Naive thymus-derived CD8-positive, alpha-beta T cell (primary cell): ENCODE data around the gene ENPP7. TPM values are rescaled to one million over a fixed set of nuclear protein-coding genes. Genes with fewer than 3 reads are reported as not detected.

Source experiments
- ATAC-seq, 2 donors: fragments of 150-1000 bp; cut with Tn5 transposase in 1 of 2; sonication (Bioruptor Pico), chemical (Tn5 transposase) in 1 of 2; 1 replicate in 1 of 2; 2 replicates in 1 of 2; pipeline ENCODE4 v1.10.0; 2021; ENCODE audit warnings: mild to moderate bottlenecking in 2 of 2, moderate library complexity in 2 of 2
- POLR2A ChIA-PET: fragments of 350-600 bp; sonication (Branson Sonifier 250); formaldehyde crosslinking; loops from one replicate; lab custom pipeline; 2021; ENCODE audit warnings: antibody characterized with exemption; lab: Charles Lee
- DNase-seq, 10 donors: peaks; one replicate each; pipeline versions ENCODE4 v3.0.0 to v3.0.0-alpha.2; 2020 to 2022
- H3K27ac Mint-ChIP-seq, 10 donors: one replicate each; pipeline ENCODE4 v1.8.0; 2020 to 2022; ENCODE audit warnings: mild to moderate bottlenecking in 10 of 10, mixed read lengths in 10 of 10, moderate library complexity in 4 of 10, inconsistent platforms in 1 of 10
- H3K27me3 Mint-ChIP-seq, 5 donors: one replicate each; pipeline ENCODE4 v1.8.0; 2021 to 2022; ENCODE audit warnings: mixed read lengths in 5 of 5
- H3K36me3 Mint-ChIP-seq, 3 donors: one replicate each; pipeline ENCODE4 v1.8.0; 2020 to 2022; ENCODE audit warnings: mixed read lengths in 3 of 3, mild to moderate bottlenecking in 2 of 3, inconsistent platforms in 1 of 3
- H3K4me1 Mint-ChIP-seq, 4 donors: one replicate each; pipeline ENCODE4 v1.8.0; 2021 to 2022; ENCODE audit warnings: mixed read lengths in 4 of 4
- H3K4me3 Mint-ChIP-seq, 10 donors: one replicate each; pipeline ENCODE4 v1.8.0; 2020 to 2022; ENCODE audit warnings: mild to moderate bottlenecking in 10 of 10, mixed read lengths in 10 of 10, moderate library complexity in 6 of 10, inconsistent platforms in 1 of 10
- H3K9me3 Mint-ChIP-seq, 9 donors: one replicate each; pipeline ENCODE4 v1.8.0; 2020 to 2022; ENCODE audit warnings: mixed read lengths in 9 of 9, mild to moderate bottlenecking in 3 of 9, inconsistent platforms in 1 of 9, moderate library complexity in 1 of 9
- polyA plus RNA-seq, 3 donors: library from polyadenylated mRNA; unstranded; fragments of 300-500 nt; fragmentation: Illumina TruSeq; gene quantifications; one replicate each; pipeline ENCODE4 v1.2.3, GENCODE V29; 2021
- total RNA-seq, 8 experiments: library from RNA in 2 of 8; stranded (reverse) in 2 of 8; gene quantifications; one replicate each; pipeline ENCODE4 v1.2.3 and lab custom pipeline; 2021 to 2026

ENPP7 gene
- total and polyA plus RNA-seq, 5 experiments from 2014 or later, result 0.29 TPM; not detected in 4

- POLR2A ChIA-PET, result no interaction called here
- H3K9me3 Mint-ChIP-seq, result peaks cover 0 to 1% (median 0%) of the 10 kb centered on the region in 9 donors
- ATAC-seq (no peak), DNase-seq (no peak)
- no peak overlapping the region for H3K4me3 Mint-ChIP-seq
- H3K4me1 Mint-ChIP-seq, result peaks cover 4 to 19% (median 11%) of the 10 kb centered on the region in 4 donors
- no peak overlapping the region for H3K27ac Mint-ChIP-seq
- peaks cover 14 to 69% (median 39%) of the 10 kb centered on the region in 5 donors for H3K27me3 Mint-ChIP-seq
- H3K36me3 Mint-ChIP-seq, result no peaks in the 10 kb centered on the region
These were observed 35.4 kb upstream of the ENPP7 start for GRCh38 chr17:79695293-79695790.

- Mint-ChIP-seq H3K4me3 (no peak overlapping the region), H3K36me3 (no peaks in the 10 kb centered on the region), H3K9me3 (peaks cover 0 to 1% (median 0%) of the 10 kb centered on the region in 9 donors), H3K27ac (peak overlapping the region in 1 of 10 donors; percentile 92), H3K4me1 (peaks cover 4 to 19% (median 10%) of the 10 kb centered on the region in 4 donors), H3K27me3 (peaks cover 12 to 71% (median 39%) of the 10 kb centered on the region in 5 donors)
- ATAC-seq (no peak), DNase-seq (no peak)
- POLR2A ChIA-PET, result no interaction called here
These were observed 34.7 kb upstream of the ENPP7 start for GRCh38 chr17:79695797-79696609.

- H3K9me3 Mint-ChIP-seq, result peaks cover 0 to 1% (median 0%) of the 10 kb centered on the region in 9 donors
- no peak overlapping the region for H3K4me3 Mint-ChIP-seq
- H3K4me1 Mint-ChIP-seq, result peaks cover 4 to 19% (median 10%) of the 10 kb centered on the region in 4 donors
- no peak overlapping the region for H3K27ac Mint-ChIP-seq
- H3K36me3 Mint-ChIP-seq, result no peaks in the 10 kb centered on the region
- peaks cover 12 to 71% (median 39%) of the 10 kb centered on the region in 5 donors for H3K27me3 Mint-ChIP-seq
- ATAC-seq, result no peak
- DNase-seq, result no peak
- POLR2A ChIA-PET, result no interaction called here
These were observed 34.1 kb upstream of the ENPP7 start for GRCh38 chr17:79696610-79696982.

GRCh38 chr17:79698146-79698846, 32.4 kb upstream of the ENPP7 start:
- peaks cover 0 to 1% (median 0%) of the 10 kb centered on the region in 9 donors for H3K9me3 Mint-ChIP-seq
- ATAC-seq, result no peak
- H3K4me1 Mint-ChIP-seq, result peaks cover 4 to 19% (median 10%) of the 10 kb centered on the region in 4 donors
- H3K27me3 Mint-ChIP-seq, result peaks cover 12 to 63% (median 27%) of the 10 kb centered on the region in 5 donors
- POLR2A ChIA-PET, result no interaction called here
- no peak for DNase-seq
- H3K4me3 Mint-ChIP-seq, result no peak overlapping the region
- peak overlapping the region in 1 of 10 donors; percentile 69 for H3K27ac Mint-ChIP-seq
- no peaks in the 10 kb centered on the region for H3K36me3 Mint-ChIP-seq

GRCh38 chr17:79699386-79700036, 31.2 kb upstream of the ENPP7 start:
- POLR2A ChIA-PET, result no interaction called here
- Mint-ChIP-seq H3K36me3 (no peaks in the 10 kb centered on the region), H3K27ac (no peak overlapping the region), H3K27me3 (peaks cover 12 to 57% (median 27%) of the 10 kb centered on the region in 5 donors), H3K4me1 (peaks cover 4 to 19% (median 10%) of the 10 kb centered on the region in 4 donors), H3K4me3 (no peak overlapping the region), H3K9me3 (peaks cover 0 to 1% (median 0%) of the 10 kb centered on the region in 9 donors)
- DNase-seq, result no peak
- ATAC-seq, result peak in 1 of 2 donors; percentile 27

GRCh38 chr17:79700592-79700991, 30.2 kb upstream of the ENPP7 start:
- Mint-ChIP-seq H3K27me3 (peaks cover 12 to 47% (median 27%) of the 10 kb centered on the region in 5 donors), H3K4me1 (peaks cover 4 to 17% (median 10%) of the 10 kb centered on the region in 4 donors), H3K36me3 (no peaks in the 10 kb centered on the region), H3K27ac (no peak overlapping the region), H3K4me3 (no peak overlapping the region), H3K9me3 (peaks cover 0 to 1% (median 0%) of the 10 kb centered on the region in 9 donors)
- DNase-seq, result no peak
- no peak for ATAC-seq
- POLR2A ChIA-PET, result no interaction called here

GRCh38 chr17:79702034-79702433, 28.7 kb upstream of the ENPP7 start:
- Mint-ChIP-seq H3K27ac (no peak overlapping the region), H3K27me3 (peaks cover 3 to 34% (median 13%) of the 10 kb centered on the region in 5 donors), H3K4me3 (no peak overlapping the region), H3K9me3 (no peaks in the 10 kb centered on the region), H3K4me1 (peaks cover 0 to 4% (median 4%) of the 10 kb centered on the region in 4 donors), H3K36me3 (no peaks in the 10 kb centered on the region)
- DNase-seq (no peak), ATAC-seq (no peak)
- POLR2A ChIA-PET, result no interaction called here

GRCh38 chr17:79702550-79703236, 28.1 kb upstream of the ENPP7 start:
- POLR2A ChIA-PET, result no interaction called here
- DNase-seq (no peak), ATAC-seq (no peak)
- peaks cover 0 to 28% (median 9%) of the 10 kb centered on the region in 5 donors for H3K27me3 Mint-ChIP-seq
- H3K4me1 Mint-ChIP-seq, result peaks cover 0 to 2% (median under 1%) of the 10 kb centered on the region in 4 donors
- H3K9me3 Mint-ChIP-seq, result no peaks in the 10 kb centered on the region
- no peak overlapping the region for H3K4me3 Mint-ChIP-seq
- no peaks in the 10 kb centered on the region for H3K36me3 Mint-ChIP-seq
- H3K27ac Mint-ChIP-seq, result no peak overlapping the region

- no peak for DNase-seq
- Mint-ChIP-seq H3K27ac (peak overlapping the region in 2 of 10 donors; percentile 6 to 53), H3K4me3 (no peak overlapping the region), H3K4me1 (peaks cover 0 to 6% (median under 1%) of the 10 kb centered on the region in 4 donors), H3K9me3 (no peaks in the 10 kb centered on the region), H3K27me3 (peaks cover 0 to 16% (median 4%) of the 10 kb centered on the region in 5 donors), H3K36me3 (no peaks in the 10 kb centered on the region)
- ATAC-seq, result no peak
- POLR2A ChIA-PET, result no interaction called here
These were observed 26.1 kb upstream of the ENPP7 start for GRCh38 chr17:79704691-79705090.

- Mint-ChIP-seq H3K4me1 (peaks cover 0 to 4% (median under 1%) of the 10 kb centered on the region in 4 donors), H3K36me3 (no peaks in the 10 kb centered on the region), H3K9me3 (no peaks in the 10 kb centered on the region), H3K4me3 (no peak overlapping the region), H3K27me3 (peaks cover 0 to 8% (median 3%) of the 10 kb centered on the region in 5 donors), H3K27ac (no peak overlapping the region)
- DNase-seq (no peak), ATAC-seq (no peak)
- POLR2A ChIA-PET, result no interaction called here
These were observed 25.1 kb upstream of the ENPP7 start for GRCh38 chr17:79705674-79706073.

GRCh38 chr17:79706931-79707850, 23.6 kb upstream of the ENPP7 start:
- POLR2A ChIA-PET, result no interaction called here
- no peak overlapping the region for H3K4me3 Mint-ChIP-seq
- no peak for DNase-seq
- no peak overlapping the region for H3K27ac Mint-ChIP-seq
- H3K9me3 Mint-ChIP-seq, result no peaks in the 10 kb centered on the region
- ATAC-seq, result no peak
- H3K27me3 Mint-ChIP-seq, result peaks cover 0 to 16% (median 5%) of the 10 kb centered on the region in 5 donors
- peaks cover 0 to 4% (median under 1%) of the 10 kb centered on the region in 4 donors for H3K4me1 Mint-ChIP-seq
- no peaks in the 10 kb centered on the region for H3K36me3 Mint-ChIP-seq
